ENCODE measurements around the gene SNRNP70.

GRCh38 chr19:49058562-49058961, 26.7 kb upstream of the SNRNP70 start:
- TF ChIP-seq, protein P1, sequence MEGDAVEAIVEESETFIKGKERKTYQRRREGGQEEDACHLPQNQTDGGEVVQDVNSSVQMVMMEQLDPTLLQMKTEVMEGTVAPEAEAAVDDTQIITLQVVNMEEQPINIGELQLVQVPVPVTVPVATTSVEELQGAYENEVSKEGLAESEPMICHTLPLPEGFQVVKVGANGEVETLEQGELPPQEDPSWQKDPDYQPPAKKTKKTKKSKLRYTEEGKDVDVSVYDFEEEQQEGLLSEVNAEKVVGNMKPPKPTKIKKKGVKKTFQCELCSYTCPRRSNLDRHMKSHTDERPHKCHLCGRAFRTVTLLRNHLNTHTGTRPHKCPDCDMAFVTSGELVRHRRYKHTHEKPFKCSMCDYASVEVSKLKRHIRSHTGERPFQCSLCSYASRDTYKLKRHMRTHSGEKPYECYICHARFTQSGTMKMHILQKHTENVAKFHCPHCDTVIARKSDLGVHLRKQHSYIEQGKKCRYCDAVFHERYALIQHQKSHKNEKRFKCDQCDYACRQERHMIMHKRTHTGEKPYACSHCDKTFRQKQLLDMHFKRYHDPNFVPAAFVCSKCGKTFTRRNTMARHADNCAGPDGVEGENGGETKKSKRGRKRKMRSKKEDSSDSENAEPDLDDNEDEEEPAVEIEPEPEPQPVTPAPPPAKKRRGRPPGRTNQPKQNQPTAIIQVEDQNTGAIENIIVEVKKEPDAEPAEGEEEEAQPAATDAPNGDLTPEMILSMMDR (conservative IDR thresholded peaks at IDR 0.05; ENCODE audit: low read length) = no peak
- TF ChIP-seq EZH2phosphoT487 (IDR thresholded peaks at IDR 0.05; ENCODE audit: borderline replicate concordance, low read depth, low read length) = no peak
